ENCODE data around the gene BHLHE41. TPM values are rescaled to one million over a fixed set of nuclear protein-coding genes. Genes with fewer than 3 reads are reported as not detected.

BHLHE41 gene
- total and polyA plus RNA-seq, 2 of the 8 experiments (the other 6 are each of a cell fraction or from before 2014, with no cell fraction given): 1.1 to 3.4 TPM

GRCh38 chr12:26158078-26158764 is 33.4 kb upstream of the BHLHE41 start (continued):
- TF ChIP-seq CHD7 (IDR thresholded peaks at IDR 0.05; ENCODE audit: insufficient replicate concordance, low read length) (no peak), ATF3 (IDR thresholded peaks at IDR 0.05; ENCODE audit: insufficient read depth, low read depth, low read length) (no peak), KDM4A (IDR thresholded peaks at IDR 0.05; ENCODE audit: low read depth, low read length, severe bottlenecking) (no peak), BCL11A (IDR thresholded peaks at IDR 0.05; ENCODE audit: low read depth in 2 of 2, low read length in 2 of 2) (no peak)

Measured in H1 (cell line).